K562 (cell line): ENCODE data around the gene RREB1. TPM values are rescaled to one million over a fixed set of nuclear protein-coding genes. Genes with fewer than 3 reads are reported as not detected.
A peak's percentile ranks its signal among the peaks of the same experiment; 100 is the strongest.

Source experiments
- CCAR2 ChIP-seq: fragments of 200-400 bp; formaldehyde crosslinking; IDR thresholded peaks from 2 replicates; pipeline ENCODE4 v1.6.1; 2017; ENCODE audit warnings: mild to moderate bottlenecking, low read depth, low read length
- ILF3 ChIP-seq: fragments of 450-650 bp; IDR thresholded peaks from 2 replicates; pipeline ENCODE4 v1.6.1; 2018; ENCODE audit warnings: antibody characterized with exemption, mild to moderate bottlenecking, moderate library complexity, borderline replicate concordance
- JUND ChIP-seq, 2 experiments: IDR thresholded peaks; 2 replicates in 1 of 2; 3 replicates in 1 of 2; pipeline ENCODE4 v1.6.1; 2011; ENCODE audit warnings: borderline replicate concordance in 2 of 2, low read depth in 2 of 2, low read length in 2 of 2, improper control_type of control experiment in 1 of 2, missing biosample characterization in 1 of 2, missing genetic modification characterization in 1 of 2, missing genetic modification reagents in 1 of 2
- KDM2B ChIP-seq: fragments of 250-450 bp; sonication (Bioruptor Pico); IDR thresholded peaks from 2 replicates; pipeline ENCODE4 v1.8.0; 2021; ENCODE audit warnings: mild to moderate bottlenecking, moderate library complexity
- KLF6 ChIP-seq: fragments of 250-450 bp; sonication (Bioruptor Pico); IDR thresholded peaks from 2 replicates; pipeline ENCODE4 v1.4.0; 2020; ENCODE audit warnings: mild to moderate bottlenecking, moderate library complexity, borderline replicate concordance
- MECOM ChIP-seq: fragments of 250-450 bp; sonication (Bioruptor Pico); IDR thresholded peaks from 2 replicates; pipeline ENCODE4 v1.8.0; 2022; ENCODE audit warnings: inconsistent platforms
- NFE2 ChIP-seq: IDR thresholded peaks from 2 replicates; pipeline ENCODE4 v1.6.1; 2014; ENCODE audit warnings: antibody characterized with exemption, low read depth
- RBM25 ChIP-seq: fragments of 200-400 bp; formaldehyde crosslinking; IDR thresholded peaks from 2 replicates; pipeline ENCODE4 v1.6.1; 2018; ENCODE audit warnings: low read length, low read depth, moderate library complexity; ENCODE audit not compliant: severe bottlenecking
- SMARCA5 ChIP-seq: fragments of 450-650 bp; IDR thresholded peaks from 2 replicates; pipeline ENCODE4 v1.6.1; 2016
- SRSF7 ChIP-seq: fragments of 200-400 bp; formaldehyde crosslinking; optimal IDR thresholded peaks from 2 replicates; pipeline ENCODE3; 2017; ENCODE audit warnings: mild to moderate bottlenecking, low read depth, low read length
- WHSC1 ChIP-seq: IDR thresholded peaks from one replicate; pipeline ENCODE4 v1.6.1; 2012; ENCODE audit warnings: low read length, control low read depth, inconsistent platforms
- YBX1 ChIP-seq: fragments of 450-650 bp; IDR thresholded peaks from 2 replicates; pipeline ENCODE4 v1.7.1; 2016; ENCODE audit warnings: mild to moderate bottlenecking
- ZHX1 ChIP-seq: fragments of 150-350 bp; conservative IDR thresholded peaks from 2 replicates; pipeline ENCODE4 v1.6.1; 2014; ENCODE audit warnings: low read length
- ZNF398 ChIP-seq: fragments of 250-450 bp; sonication (Bioruptor Pico); IDR thresholded peaks from 2 replicates; pipeline ENCODE4 v1.8.0; 2021; ENCODE audit warnings: moderate library complexity, mild to moderate bottlenecking, inconsistent platforms
- ZNF584 ChIP-seq: fragments of 200-800 bp; sonication (Bioruptor generic); IDR thresholded peaks from 2 replicates; pipeline ENCODE4 v1.6.1; 2016; ENCODE audit warnings: low read depth, mild to moderate bottlenecking, missing genetic modification characterization, missing compliant biosample characterization
- polyA plus RNA-seq, 8 experiments: library from polyadenylated mRNA; depleted of rRNA in 4 of 8; stranded (reverse) in 5 of 8; unstranded in 3 of 8; fragments of >200 nt; fragmentation: Nextera tagmentation in 2 of 8; fragmentation: Illumina TruSeq in 1 of 8; extraction: Ambion mirVana in 2 of 8; extraction: Trizol in 1 of 8; gene quantifications; 2 replicates each; pipeline versions ENCODE4 v1.2.1 to v1.2.3, GENCODE V29; 2011 to 2014; ENCODE audit warnings: inconsistent platforms in 1 of 8, missing spikeins in 1 of 8
- total RNA-seq, 7 experiments: library from RNA; depleted of rRNA in 6 of 7; stranded (reverse); fragments of >200 nt in 6 of 7; fragmentation: Illumina TruSeq in 2 of 7; extraction: Trizol in 2 of 7; gene quantifications; 2 replicates each; pipeline versions ENCODE4 v1.2.1 to v1.2.3, GENCODE V29; 2011 to 2021; ENCODE audit warnings: low replicate concordance in 1 of 7
- TF ChIP-seq, protein P1 (sequence below), 2 experiments: fragments of 450-650 bp; IDR thresholded peaks; 2 replicates each; pipeline ENCODE4 v1.6.1; 2018; ENCODE audit warnings: mild to moderate bottlenecking in 2 of 2, low read depth in 1 of 2; ENCODE audit not compliant: partially characterized antibody in 2 of 2
- TF ChIP-seq, protein P2 (sequence below): fragments of 450-650 bp; IDR thresholded peaks from 2 replicates; pipeline ENCODE4 v1.6.1; 2014; ENCODE audit warnings: low read depth, mild to moderate bottlenecking, moderate library complexity, borderline replicate concordance

Gene RREB1
- total and polyA plus RNA-seq, 9 of the 15 experiments (the other 6 are each of a cell fraction or from before 2014, with no cell fraction given): 3.3 to 64.2 (median 19.3) TPM

DNA sequence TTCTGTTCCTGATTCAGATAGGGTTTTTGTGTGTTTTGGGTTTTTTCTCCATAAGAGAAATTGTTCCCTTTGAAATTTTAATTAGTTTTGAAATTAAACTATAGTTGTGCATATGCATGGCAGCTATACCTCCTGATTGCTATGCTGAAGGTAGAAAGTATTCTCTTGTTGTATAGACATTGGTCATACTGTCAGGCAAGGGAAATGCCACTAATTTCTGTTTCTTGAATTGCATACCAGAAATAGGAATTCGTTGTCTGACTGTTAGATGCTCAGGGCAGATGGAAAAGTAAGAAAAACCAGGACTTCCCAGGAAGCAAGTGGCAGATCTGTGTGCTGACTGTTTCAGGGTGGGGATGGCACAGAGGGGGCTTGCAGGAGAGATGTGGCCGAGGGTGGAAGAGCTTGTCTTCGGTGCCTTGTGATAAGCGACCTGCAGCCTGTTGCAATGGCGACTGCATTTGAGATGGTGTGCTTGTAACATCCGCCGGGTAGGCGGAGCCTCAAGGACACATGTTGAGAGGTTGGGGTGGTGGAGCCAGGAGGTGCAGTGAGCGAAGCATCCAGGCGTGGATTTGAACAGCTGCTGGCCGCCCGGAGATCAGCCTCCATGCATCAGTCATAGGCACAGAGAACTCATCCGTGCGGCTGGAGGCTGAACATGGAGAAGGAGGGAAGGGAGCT lies 42.8 kb downstream of the RREB1 start (continued):
- TF ChIP-seq ZHX1: no peak
- no peak for TF ChIP-seq MECOM (CRISPR knock-in tag)
- TF ChIP-seq SMARCA5: 0 out of 2 replicates have a peak, but pooled peaks have one; percentile 27
- TF ChIP-seq NFE2: no peak
- TF ChIP-seq, protein P1, sequence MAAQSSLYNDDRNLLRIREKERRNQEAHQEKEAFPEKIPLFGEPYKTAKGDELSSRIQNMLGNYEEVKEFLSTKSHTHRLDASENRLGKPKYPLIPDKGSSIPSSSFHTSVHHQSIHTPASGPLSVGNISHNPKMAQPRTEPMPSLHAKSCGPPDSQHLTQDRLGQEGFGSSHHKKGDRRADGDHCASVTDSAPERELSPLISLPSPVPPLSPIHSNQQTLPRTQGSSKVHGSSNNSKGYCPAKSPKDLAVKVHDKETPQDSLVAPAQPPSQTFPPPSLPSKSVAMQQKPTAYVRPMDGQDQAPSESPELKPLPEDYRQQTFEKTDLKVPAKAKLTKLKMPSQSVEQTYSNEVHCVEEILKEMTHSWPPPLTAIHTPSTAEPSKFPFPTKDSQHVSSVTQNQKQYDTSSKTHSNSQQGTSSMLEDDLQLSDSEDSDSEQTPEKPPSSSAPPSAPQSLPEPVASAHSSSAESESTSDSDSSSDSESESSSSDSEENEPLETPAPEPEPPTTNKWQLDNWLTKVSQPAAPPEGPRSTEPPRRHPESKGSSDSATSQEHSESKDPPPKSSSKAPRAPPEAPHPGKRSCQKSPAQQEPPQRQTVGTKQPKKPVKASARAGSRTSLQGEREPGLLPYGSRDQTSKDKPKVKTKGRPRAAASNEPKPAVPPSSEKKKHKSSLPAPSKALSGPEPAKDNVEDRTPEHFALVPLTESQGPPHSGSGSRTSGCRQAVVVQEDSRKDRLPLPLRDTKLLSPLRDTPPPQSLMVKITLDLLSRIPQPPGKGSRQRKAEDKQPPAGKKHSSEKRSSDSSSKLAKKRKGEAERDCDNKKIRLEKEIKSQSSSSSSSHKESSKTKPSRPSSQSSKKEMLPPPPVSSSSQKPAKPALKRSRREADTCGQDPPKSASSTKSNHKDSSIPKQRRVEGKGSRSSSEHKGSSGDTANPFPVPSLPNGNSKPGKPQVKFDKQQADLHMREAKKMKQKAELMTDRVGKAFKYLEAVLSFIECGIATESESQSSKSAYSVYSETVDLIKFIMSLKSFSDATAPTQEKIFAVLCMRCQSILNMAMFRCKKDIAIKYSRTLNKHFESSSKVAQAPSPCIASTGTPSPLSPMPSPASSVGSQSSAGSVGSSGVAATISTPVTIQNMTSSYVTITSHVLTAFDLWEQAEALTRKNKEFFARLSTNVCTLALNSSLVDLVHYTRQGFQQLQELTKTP (IDR thresholded peaks at IDR 0.05; ENCODE audit: low read depth in 1 of 2, partially characterized antibody in 2 of 2): peak in 1 of 2 experiments; percentile 55
- TF ChIP-seq ZNF398 (CRISPR knock-in tag): no peak
- no peak for TF ChIP-seq ILF3
- TF ChIP-seq CCAR2: no peak
- TF ChIP-seq ZNF584 (CRISPR knock-in tag): no peak
- no peak for TF ChIP-seq YBX1
- no peak for TF ChIP-seq SRSF7
- TF ChIP-seq, protein P2, sequence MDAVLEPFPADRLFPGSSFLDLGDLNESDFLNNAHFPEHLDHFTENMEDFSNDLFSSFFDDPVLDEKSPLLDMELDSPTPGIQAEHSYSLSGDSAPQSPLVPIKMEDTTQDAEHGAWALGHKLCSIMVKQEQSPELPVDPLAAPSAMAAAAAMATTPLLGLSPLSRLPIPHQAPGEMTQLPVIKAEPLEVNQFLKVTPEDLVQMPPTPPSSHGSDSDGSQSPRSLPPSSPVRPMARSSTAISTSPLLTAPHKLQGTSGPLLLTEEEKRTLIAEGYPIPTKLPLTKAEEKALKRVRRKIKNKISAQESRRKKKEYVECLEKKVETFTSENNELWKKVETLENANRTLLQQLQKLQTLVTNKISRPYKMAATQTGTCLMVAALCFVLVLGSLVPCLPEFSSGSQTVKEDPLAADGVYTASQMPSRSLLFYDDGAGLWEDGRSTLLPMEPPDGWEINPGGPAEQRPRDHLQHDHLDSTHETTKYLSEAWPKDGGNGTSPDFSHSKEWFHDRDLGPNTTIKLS: no peak
- no peak for TF ChIP-seq KLF6 (CRISPR knock-in tag)
- no peak for TF ChIP-seq RBM25
- TF ChIP-seq KDM2B (CRISPR knock-in tag): no peak
- TF ChIP-seq WHSC1: no peak
- peak; percentile 57 for TF ChIP-seq JUND (IDR thresholded peaks at IDR 0.05; ENCODE audit: borderline replicate concordance, low read depth, low read length)
- peak; percentile 76; the same call in 1 of the 3 replicates for TF ChIP-seq JUND (tag; IDR thresholded peaks at IDR 0.05; ENCODE audit: borderline replicate concordance, low read depth, low read length)
